Mesodermal cell (in vitro differentiated cells): ENCODE results near the gene CD151.

Experiments used
- H3K27ac ChIP-seq: 2 replicates; pipeline ENCODE4 v1.7.0; 2013; ENCODE audit warnings: mild to moderate bottlenecking, low read depth, low read length, moderate library complexity; ENCODE audit not compliant: severe bottlenecking
- H3K36me3 ChIP-seq: 2 replicates; pipeline ENCODE4 v1.7.1; 2013; ENCODE audit warnings: mild to moderate bottlenecking, low read length, moderate library complexity; ENCODE audit not compliant: control insufficient read depth, insufficient read depth
- H3K4me1 ChIP-seq: one replicate; pipeline ENCODE4 v1.7.1; 2013; ENCODE audit warnings: mild to moderate bottlenecking, low read length; ENCODE audit not compliant: insufficient read depth, control insufficient read depth, poor library complexity, severe bottlenecking
- H3K4me3 ChIP-seq: 2 replicates; pipeline ENCODE4 v1.7.0; 2013; ENCODE audit warnings: low read length, control low read depth, mild to moderate bottlenecking; ENCODE audit not compliant: insufficient read depth, poor library complexity, severe bottlenecking; ENCODE audit errors: extremely low read depth
- H3K9me3 ChIP-seq: 2 replicates; pipeline ENCODE4 v1.7.1; 2013; ENCODE audit warnings: mild to moderate bottlenecking, low read length, moderate library complexity; ENCODE audit not compliant: control insufficient read depth
- WGBS, 2 experiments: methylation state at CpG; one replicate each; pipeline ENCODE4 v1.1.5; 2013; ENCODE audit warnings: missing lambda C conversion rate in 2 of 2; ENCODE audit not compliant: insufficient coverage in 2 of 2; 5-methylcytosine and 5-hydroxymethylcytosine counted together

Gene CD151

GRCh38 chr11:884578-885070 is 51.9 kb downstream of the CD151 start:
- Histone ChIP-seq H3K4me1 (no peaks in the 10 kb centered on the region), H3K36me3 (peaks cover 48% of the 10 kb centered on the region), H3K27ac (no peak overlapping the region), H3K9me3 (no peaks in the 10 kb centered on the region), H3K4me3 (no peak overlapping the region)
- WGBS, 2 experiments, result 86 to 91% methylated on average over 12 to 14 of the region's 16 CpGs

GRCh38 chr11:886568-886967 is 53.8 kb downstream of the CD151 start:
- WGBS, 2 experiments, result 94 to 95% methylated on average over 13 to 17 of the region's 17 CpGs
- Histone ChIP-seq H3K4me1 (no peaks in the 10 kb centered on the region), H3K36me3 (peaks cover 32% of the 10 kb centered on the region), H3K4me3 (no peak overlapping the region), H3K9me3 (no peaks in the 10 kb centered on the region), H3K27ac (no peak overlapping the region)

GRCh38 chr11:887589-887988 is 54.8 kb downstream of the CD151 start:
- 94 to 98% methylated on average over 14 of the region's 14 CpGs for WGBS, 2 experiments
- H3K4me1 ChIP-seq, result no peaks in the 10 kb centered on the region
- H3K27ac ChIP-seq, result no peak overlapping the region
- H3K4me3 ChIP-seq, result no peak overlapping the region
- peaks cover 24% of the 10 kb centered on the region for H3K36me3 ChIP-seq
- no peaks in the 10 kb centered on the region for H3K9me3 ChIP-seq
